Colonic mucosa (tissue), 4 donors: ENCODE data around the gene BMP8B. TPM values are rescaled to one million over a fixed set of nuclear protein-coding genes. Genes with fewer than 3 reads are reported as not detected.
"Not testable (repeated sequence)": the region's sequence is repeated elsewhere in the genome, so short reads cannot be mapped to it uniquely, and the experiment has no call there.

Source experiments
- DNase-seq: peaks from one replicate; pipeline ENCODE4 v3.0.0-alpha.2; 2020
- H3K27ac ChIP-seq: fragments of 200-600 bp; one replicate; pipeline ENCODE4 v1.8.0; 2021
- H3K27me3 ChIP-seq: fragments of 200-600 bp; one replicate; pipeline ENCODE4 v1.8.0; 2021
- H3K36me3 ChIP-seq: fragments of 200-600 bp; one replicate; pipeline ENCODE4 v1.8.0; 2021
- H3K4me1 ChIP-seq: fragments of 200-600 bp; one replicate; pipeline ENCODE4 v1.8.0; 2021; ENCODE audit warnings: mild to moderate bottlenecking
- H3K4me3 ChIP-seq: fragments of 200-600 bp; one replicate; pipeline ENCODE4 v1.8.0; 2021
- H3K9ac ChIP-seq, 2 donors: one replicate each; pipeline ENCODE4 v1.7.0; 2013; ENCODE audit warnings: control low read depth in 2 of 2, low read depth in 2 of 2, low read length in 2 of 2
- H3K9me3 ChIP-seq: fragments of 200-600 bp; one replicate; pipeline ENCODE4 v1.8.0; 2021
- CTCF ChIP-seq: fragments of 200-600 bp; IDR thresholded peaks from one replicate; pipeline ENCODE4 v1.8.0; 2022; ENCODE audit warnings: antibody characterized with exemption, mild to moderate bottlenecking
- intact Hi-C: fragments of 100-400 bp; cut with DNase I; formaldehyde crosslinking; loops from one replicate; pipeline ENCODE4 v1.14.1; 2022
- total RNA-seq, 2 donors: library from RNA; stranded (reverse); fragmentation: NEBNext Ultra II Directional in 1 of 2; extraction: Animal tissue kit (Norgen Biotek cat#: 25700) in 1 of 2; gene quantifications; one replicate each; pipeline ENCODE4 v1.2.1, GENCODE V29; 2021
- donor health status: healthy.
- donor health status: DM: no; HTN: no; CAD: no.
- donor health status: DM: no; HTN: no; CAD: no.

Gene BMP8B
- total RNA-seq, 2 donors from 2014 or later, result 4.9 TPM

- intact Hi-C loops, result no loop called here
- no peak for TF ChIP-seq CTCF
- no peak for DNase-seq
Observed at GRCh38 chr1:39777306-39777705, 11.4 kb downstream of the BMP8B start.

GRCh38 chr1:39776886-39777285 is 11.8 kb downstream of the BMP8B start:
- H3K9ac ChIP-seq, result no peak overlapping the region

More at GRCh38 chr1:39777306-39777705, 11.4 kb downstream of the BMP8B start:
- Histone ChIP-seq H3K9ac (no peak overlapping the region), H3K4me1 (no peaks in the 10 kb centered on the region), H3K27me3 (no peaks in the 10 kb centered on the region), H3K36me3 (no peaks in the 10 kb centered on the region), H3K27ac (no peak overlapping the region), H3K4me3 (no peak overlapping the region), H3K9me3 (no peaks in the 10 kb centered on the region)

GRCh38 chr1:39776400-39776713 is 12.3 kb downstream of the BMP8B start:
- no peaks in the 10 kb centered on the region for H3K9me3 ChIP-seq
- no peaks in the 10 kb centered on the region for H3K36me3 ChIP-seq
- no peaks in the 10 kb centered on the region for H3K4me1 ChIP-seq
- intact Hi-C loops, result no loop called here
- H3K9ac ChIP-seq, result no peak overlapping the region
- H3K27me3 ChIP-seq, result no peaks in the 10 kb centered on the region
- DNase-seq, result no peak
- H3K27ac ChIP-seq, result no peak overlapping the region
- H3K4me3 ChIP-seq, result no peak overlapping the region
- no peak for TF ChIP-seq CTCF

More at GRCh38 chr1:39776886-39777285, 11.8 kb downstream of the BMP8B start:
- H3K27ac ChIP-seq, result no peak overlapping the region
- no peaks in the 10 kb centered on the region for H3K9me3 ChIP-seq
- no peak overlapping the region for H3K4me3 ChIP-seq
- no peaks in the 10 kb centered on the region for H3K36me3 ChIP-seq
- DNase-seq, result no peak
- no peaks in the 10 kb centered on the region for H3K27me3 ChIP-seq
- intact Hi-C loops, result no loop called here
- H3K4me1 ChIP-seq, result no peaks in the 10 kb centered on the region
- no peak for TF ChIP-seq CTCF

DNA sequence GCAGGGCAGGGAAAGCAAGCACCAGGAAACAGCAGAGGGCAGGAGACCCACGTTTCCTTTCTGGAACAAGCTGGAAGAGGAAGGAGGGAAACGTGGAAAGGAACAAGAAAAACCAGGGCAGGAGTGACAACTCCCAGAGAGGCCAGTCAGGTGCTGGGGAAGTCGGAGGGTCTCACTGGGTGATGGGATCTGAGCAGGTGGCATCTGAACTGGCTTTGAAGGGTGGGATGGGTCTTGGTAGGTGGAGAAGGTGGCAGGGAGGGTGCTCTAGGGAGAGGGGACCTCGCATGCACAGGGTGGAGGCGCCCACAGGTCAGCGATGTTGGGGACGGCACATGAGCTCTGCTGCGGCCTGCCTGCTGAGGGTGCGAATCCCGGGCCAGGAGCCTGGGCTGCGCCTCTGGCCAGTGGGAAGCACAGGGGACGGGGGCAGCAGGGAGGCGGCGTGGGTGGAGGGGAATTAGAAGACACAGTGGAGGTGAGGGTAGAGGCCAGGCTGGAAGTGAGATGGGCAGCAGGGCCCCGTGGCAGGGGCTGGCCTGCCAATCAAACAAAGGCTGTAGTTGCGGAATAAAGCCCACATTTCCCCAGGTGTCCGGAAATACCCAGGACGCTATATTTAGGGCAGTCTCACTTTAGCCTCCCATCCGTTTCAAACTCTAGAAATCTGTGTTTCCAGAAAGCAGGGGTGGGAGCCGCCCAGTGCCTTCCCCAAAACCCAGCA is 12.8 kb downstream of the BMP8B start:
- H3K36me3 ChIP-seq, intact Hi-C loops, H3K4me1 ChIP-seq, H3K9me3 ChIP-seq, H3K4me3 ChIP-seq, H3K27ac ChIP-seq, H3K27me3 ChIP-seq, H3K9ac ChIP-seq, DNase-seq: not testable (repeated sequence)

DNA sequence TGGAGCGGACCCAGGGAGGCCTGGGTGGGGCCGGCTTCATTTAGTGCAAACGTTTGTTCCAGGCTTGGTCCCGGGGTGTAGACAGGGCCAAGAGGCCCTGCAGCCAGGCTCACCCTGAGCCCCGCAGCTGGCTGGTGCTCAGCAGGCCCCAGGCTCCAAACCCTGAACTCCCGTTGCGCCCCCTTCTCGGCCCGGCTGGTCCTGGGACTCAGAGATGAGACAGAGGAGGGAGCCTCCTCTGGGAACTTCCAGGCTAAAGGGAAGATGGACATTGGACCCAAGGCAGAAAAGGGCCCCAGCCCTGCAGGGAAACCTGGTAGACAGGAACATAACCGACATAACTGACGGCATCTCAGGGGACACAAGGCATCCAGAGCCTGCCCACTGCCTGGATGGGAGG is 13.5 kb downstream of the BMP8B start:
- H3K36me3 ChIP-seq, intact Hi-C loops, H3K27ac ChIP-seq, H3K9me3 ChIP-seq, H3K27me3 ChIP-seq, DNase-seq, H3K4me3 ChIP-seq, H3K9ac ChIP-seq, H3K4me1 ChIP-seq: not testable (repeated sequence)

DNA sequence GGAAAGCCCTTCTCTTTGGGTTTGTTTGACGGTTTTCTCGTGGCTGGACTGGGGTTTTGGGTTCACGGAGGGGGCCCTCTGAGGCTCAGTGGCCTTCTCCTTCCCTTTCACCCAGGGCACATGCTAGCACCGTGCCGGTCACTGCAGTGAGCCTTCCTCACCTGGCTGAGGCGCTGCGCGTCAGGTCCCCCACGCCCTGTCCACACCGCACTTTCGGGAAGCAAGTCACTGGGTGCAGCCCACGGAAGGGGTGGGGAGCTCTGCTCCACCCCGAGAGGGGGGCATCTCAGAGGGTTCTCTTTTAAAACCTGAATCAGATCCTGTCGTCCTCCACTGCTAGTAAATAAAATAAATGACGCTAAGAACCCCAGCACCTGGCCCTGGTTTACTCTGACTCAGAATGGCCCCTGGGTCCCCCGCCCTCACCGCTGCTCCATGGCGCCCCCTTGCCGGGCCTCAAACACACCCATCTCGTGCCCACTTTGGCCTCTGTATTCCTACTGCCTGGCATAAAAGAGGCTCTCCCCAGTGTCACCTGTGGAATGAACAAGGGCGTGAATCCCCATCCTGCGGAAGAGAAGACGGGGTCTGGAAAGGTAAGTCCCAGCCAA is 15.2 kb downstream of the BMP8B start:
- H3K9ac ChIP-seq, H3K4me3 ChIP-seq, H3K27me3 ChIP-seq, H3K4me1 ChIP-seq, H3K36me3 ChIP-seq, intact Hi-C loops, DNase-seq, H3K27ac ChIP-seq, H3K9me3 ChIP-seq: not testable (repeated sequence)

DNA sequence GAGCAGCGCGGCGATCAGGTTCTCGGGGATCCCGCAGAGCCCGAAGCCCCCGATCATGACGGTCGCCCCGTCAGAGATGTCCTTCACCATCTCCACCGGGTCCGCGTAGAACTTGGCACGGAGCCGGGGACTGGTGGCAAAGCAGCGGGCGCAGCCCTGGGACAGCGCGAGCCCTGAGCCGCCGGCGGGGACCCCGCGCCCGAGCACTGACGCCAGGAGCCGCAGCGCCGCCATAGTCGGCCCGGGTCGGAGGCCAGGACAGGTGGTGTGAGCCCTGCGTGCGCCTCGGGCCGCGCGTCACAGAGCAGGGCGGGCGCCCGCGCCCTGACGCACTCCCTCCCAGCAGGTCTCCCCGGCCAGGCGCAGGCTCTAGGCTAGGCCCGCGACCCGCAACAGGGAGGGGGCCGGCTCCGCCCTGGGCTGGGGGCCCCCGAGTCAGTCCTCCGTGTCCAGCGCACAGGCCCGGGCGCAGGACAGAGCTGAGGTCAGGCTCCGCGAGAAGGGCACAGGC is 17.6 kb downstream of the BMP8B start, which contains the start of gene OXCT2:
OXCT2 (minus strand) TSS at position 327 of the 511 bp plus-strand sequence; CDS start at position 234, 93 bp downstream.
- DNase-seq, H3K9me3 ChIP-seq: not testable (repeated sequence)

GRCh38 chr1:39770100-39771021 is 18.3 kb downstream of the BMP8B start:
- H3K36me3 ChIP-seq, H3K27ac ChIP-seq, H3K27me3 ChIP-seq, intact Hi-C loops, H3K9me3 ChIP-seq, H3K4me1 ChIP-seq, H3K4me3 ChIP-seq, DNase-seq, H3K9ac ChIP-seq: not testable (repeated sequence)

More for the DNA sequence above, 17.6 kb downstream of the BMP8B start, which contains the start of gene OXCT2:
- H3K27ac ChIP-seq, H3K4me1 ChIP-seq, H3K36me3 ChIP-seq, H3K4me3 ChIP-seq, intact Hi-C loops, H3K27me3 ChIP-seq, H3K9ac ChIP-seq: not testable (repeated sequence)

DNA sequence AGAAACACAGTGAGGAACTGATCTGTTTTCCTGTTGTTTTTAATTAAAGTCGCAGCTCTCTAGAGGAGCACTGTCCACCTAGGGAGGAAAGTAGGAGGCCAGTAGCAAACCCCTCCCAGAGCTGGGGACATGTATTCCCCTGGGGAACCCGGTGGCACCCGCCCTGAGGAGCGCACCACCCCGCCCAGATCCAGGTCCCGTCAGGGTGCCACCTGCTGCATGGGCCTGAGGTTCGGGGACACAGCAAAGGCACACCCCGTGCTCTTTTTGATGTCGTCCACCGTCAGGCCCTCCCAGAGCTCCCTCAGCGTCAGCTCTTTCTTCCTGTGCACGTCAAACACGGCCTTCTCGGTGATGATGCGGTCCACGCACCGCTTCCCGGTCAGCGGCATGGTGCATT is 19.2 kb downstream of the BMP8B start:
- H3K4me3 ChIP-seq, intact Hi-C loops, DNase-seq, H3K9ac ChIP-seq, H3K27me3 ChIP-seq, H3K4me1 ChIP-seq, H3K36me3 ChIP-seq, H3K27ac ChIP-seq, H3K9me3 ChIP-seq: not testable (repeated sequence)

GRCh38 chr1:39766466-39766865 is 22.2 kb downstream of the BMP8B start:
- intact Hi-C loops, H3K36me3 ChIP-seq, DNase-seq, H3K9me3 ChIP-seq, H3K9ac ChIP-seq, H3K4me3 ChIP-seq, H3K27me3 ChIP-seq, H3K4me1 ChIP-seq, H3K27ac ChIP-seq: not testable (repeated sequence)
